ENCODE data around the gene DCST1.

Gene DCST1

DNA sequence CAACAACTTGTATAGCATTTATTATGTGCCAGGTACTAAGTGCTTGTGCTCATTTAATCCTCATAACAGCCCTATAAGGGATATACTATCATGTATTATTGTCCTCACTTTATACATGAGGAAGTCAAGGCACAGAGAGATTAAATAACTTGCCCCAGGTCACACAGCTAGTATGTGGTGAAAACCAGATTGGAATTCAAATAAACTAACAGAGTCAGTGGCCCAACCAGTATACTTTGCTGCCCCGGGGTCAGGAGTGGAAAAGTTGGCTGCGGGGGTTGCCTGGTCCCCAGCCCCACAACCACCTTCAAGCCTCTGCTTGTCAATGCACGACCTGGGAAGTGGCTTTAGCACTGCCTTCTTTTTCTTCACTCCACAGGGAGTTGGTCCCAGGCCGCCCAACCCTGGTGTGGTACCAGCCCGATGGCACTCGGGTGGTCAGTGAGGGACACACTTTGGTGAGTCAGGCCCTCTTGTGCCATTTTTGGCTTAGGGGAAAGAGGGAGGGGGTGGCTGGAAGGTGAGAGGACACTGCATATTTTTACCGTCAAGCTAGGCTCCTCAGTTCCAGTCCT is 20.0 kb downstream of the DCST1 start:
- H3K4me3 ChIP-seq (ENCODE audit: low read depth, low read length): no peak overlapping the region
- DNase-seq (ENCODE audit: low read depth): no peak
- TF ChIP-seq, protein P1, sequence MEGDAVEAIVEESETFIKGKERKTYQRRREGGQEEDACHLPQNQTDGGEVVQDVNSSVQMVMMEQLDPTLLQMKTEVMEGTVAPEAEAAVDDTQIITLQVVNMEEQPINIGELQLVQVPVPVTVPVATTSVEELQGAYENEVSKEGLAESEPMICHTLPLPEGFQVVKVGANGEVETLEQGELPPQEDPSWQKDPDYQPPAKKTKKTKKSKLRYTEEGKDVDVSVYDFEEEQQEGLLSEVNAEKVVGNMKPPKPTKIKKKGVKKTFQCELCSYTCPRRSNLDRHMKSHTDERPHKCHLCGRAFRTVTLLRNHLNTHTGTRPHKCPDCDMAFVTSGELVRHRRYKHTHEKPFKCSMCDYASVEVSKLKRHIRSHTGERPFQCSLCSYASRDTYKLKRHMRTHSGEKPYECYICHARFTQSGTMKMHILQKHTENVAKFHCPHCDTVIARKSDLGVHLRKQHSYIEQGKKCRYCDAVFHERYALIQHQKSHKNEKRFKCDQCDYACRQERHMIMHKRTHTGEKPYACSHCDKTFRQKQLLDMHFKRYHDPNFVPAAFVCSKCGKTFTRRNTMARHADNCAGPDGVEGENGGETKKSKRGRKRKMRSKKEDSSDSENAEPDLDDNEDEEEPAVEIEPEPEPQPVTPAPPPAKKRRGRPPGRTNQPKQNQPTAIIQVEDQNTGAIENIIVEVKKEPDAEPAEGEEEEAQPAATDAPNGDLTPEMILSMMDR (IDR thresholded peaks at IDR 0.05; ENCODE audit: insufficient read depth, low read depth, low read length, missing control alignments): no peak

DNA sequence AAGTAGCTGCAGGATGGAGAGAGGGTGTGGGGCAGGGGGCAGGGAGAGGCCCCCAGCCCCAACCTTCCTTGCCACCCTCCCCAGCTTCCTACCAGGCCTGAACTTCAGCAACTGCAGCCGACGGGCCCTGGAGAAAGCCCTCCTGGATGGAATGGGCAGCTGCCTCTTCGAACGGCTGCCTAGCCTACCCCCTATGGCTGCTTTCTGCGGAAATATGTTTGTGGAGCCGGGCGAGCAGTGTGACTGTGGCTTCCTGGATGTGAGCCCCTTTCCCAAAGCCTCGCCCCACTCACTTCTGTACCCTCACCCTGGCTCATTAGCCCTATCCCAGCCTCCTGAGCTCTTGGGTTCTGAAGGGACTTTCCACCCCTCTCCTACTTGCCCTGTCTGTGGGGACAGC is 23.5 kb downstream of the DCST1 start:
- TF ChIP-seq, protein P1 (IDR thresholded peaks at IDR 0.05; ENCODE audit: insufficient read depth, low read depth, low read length, missing control alignments): no peak
- no peak for DNase-seq (ENCODE audit: low read depth)
- H3K4me3 ChIP-seq (ENCODE audit: low read depth, low read length): no peak overlapping the region

DNA sequence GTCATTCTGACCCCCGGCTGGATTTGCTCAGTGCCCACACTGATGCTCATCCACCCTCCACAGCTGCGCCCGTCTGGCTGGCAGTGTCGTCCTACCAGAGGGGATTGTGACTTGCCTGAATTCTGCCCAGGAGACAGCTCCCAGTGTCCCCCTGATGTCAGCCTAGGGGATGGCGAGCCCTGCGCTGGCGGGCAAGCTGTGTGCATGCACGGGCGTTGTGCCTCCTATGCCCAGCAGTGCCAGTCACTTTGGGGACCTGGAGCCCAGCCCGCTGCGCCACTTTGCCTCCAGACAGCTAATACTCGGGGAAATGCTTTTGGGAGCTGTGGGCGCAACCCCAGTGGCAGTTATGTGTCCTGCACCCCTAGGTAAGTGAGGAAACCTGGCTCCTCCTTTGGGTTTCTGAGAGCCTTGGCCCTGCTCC is 24.2 kb downstream of the DCST1 start:
- TF ChIP-seq, protein P1 (IDR thresholded peaks at IDR 0.05; ENCODE audit: insufficient read depth, low read depth, low read length, missing control alignments): peak; percentile 7
- no peak overlapping the region for H3K4me3 ChIP-seq (ENCODE audit: low read depth, low read length)
- no peak for DNase-seq (ENCODE audit: low read depth)

DNA sequence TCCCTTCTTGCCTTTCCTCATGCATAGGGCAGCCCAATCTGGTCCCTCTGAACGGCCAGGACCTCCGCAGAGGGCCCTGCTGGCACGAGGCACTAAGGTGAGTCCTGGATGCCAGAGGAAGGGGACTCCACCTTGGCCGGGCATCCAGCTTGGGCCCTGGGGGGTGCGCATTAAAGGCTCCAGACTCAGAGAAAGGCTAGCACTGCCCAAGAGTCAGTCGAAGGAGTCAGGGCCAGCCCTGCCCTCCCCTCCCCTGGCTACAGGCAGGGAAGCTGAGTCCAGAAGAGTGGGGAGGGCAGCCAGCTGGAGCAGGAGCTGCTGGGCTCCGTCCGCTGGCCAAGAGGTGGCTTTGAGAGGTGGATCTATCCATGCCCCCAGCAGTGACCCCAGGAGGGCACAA is 27.1 kb downstream of the DCST1 start:
- TF ChIP-seq, protein P1 (IDR thresholded peaks at IDR 0.05; ENCODE audit: insufficient read depth, low read depth, low read length, missing control alignments): no peak
- no peak overlapping the region for H3K4me3 ChIP-seq (ENCODE audit: low read depth, low read length)
- no peak for DNase-seq (ENCODE audit: low read depth)

DNA sequence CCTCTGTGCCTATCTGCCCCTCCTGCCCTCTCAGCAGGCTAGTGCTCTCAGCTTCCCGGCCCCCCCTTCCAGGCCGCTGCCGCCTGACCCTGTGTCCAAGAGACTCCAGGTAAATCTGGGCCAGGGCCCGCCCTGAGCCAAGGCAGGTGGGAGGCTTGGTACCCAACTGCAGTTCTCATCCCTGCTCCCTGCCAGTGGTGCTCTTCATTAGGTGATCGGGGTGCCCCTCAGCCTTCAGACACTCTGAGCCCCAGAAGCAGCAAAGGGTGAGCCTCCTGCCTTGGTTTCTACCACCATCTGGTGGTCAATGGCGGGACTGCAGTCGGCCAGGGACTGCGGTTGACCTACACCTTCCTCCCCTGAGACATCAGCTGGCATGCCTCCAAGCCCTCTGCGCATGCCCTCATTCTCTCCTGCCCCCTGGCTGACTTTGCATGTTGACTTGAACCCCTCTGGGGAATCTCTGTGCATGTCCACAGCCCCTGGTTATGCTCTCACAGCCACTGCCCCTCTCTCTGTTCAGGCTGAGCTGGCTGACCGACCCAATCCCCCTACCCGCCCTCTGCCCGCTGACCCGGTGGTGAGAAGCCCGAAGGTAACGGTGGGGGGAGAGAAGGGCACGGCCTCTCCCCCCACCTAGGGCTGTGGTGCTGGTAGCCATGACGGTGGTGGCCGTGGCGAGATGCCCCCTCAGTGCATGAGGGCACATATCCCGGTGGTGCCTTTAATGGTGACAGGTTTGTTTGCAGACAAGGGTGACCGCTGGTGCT is 27.9 kb downstream of the DCST1 start:
- H3K4me3 ChIP-seq (ENCODE audit: low read depth, low read length): no peak overlapping the region
- TF ChIP-seq, protein P1 (IDR thresholded peaks at IDR 0.05; ENCODE audit: insufficient read depth, low read depth, low read length, missing control alignments): peak; percentile 100
- DNase-seq (ENCODE audit: low read depth): peak; percentile 96

DNA sequence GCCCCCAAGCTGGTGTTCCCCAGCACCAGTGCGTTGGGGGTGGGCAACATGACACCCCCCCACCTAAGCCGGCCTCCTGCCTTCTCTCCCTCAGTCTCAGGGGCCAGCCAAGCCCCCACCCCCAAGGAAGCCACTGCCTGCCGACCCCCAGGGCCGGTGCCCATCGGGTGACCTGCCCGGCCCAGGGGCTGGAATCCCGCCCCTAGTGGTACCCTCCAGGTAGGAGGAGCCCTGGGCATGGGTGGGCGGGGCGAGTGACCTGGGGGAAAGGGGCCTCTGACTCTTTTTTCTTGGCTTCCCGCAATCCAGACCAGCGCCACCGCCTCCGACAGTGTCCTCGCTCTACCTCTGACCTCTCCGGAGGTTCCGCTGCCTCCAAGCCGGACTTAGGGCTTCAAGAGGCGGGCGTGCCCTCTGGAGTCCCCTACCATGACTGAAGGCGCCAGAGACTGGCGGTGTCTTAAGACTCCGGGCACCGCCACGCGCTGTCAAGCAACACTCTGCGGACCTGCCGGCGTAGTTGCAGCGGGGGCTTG is 28.6 kb downstream of the DCST1 start:
- no peak for DNase-seq (ENCODE audit: low read depth)
- TF ChIP-seq, protein P1 (IDR thresholded peaks at IDR 0.05; ENCODE audit: insufficient read depth, low read depth, low read length, missing control alignments): peak; percentile 24
- H3K4me3 ChIP-seq (ENCODE audit: low read depth, low read length): no peak overlapping the region
